BJ (cell line): ENCODE results near the gene PAX9. TPM values are rescaled to one million over a fixed set of nuclear protein-coding genes. Genes with fewer than 3 reads are reported as not detected.
A peak's percentile ranks its signal among the peaks of the same experiment; 100 is the strongest.

Experiments
- CTCF ChIA-PET: fragments of 350-600 bp; formaldehyde crosslinking; extraction: SDS; loops from one replicate; lab custom pipeline; 2021; ENCODE audit warnings: antibody characterized with exemption, inconsistent platforms; lab: Yijun Ruan, JAX
- POLR2A ChIA-PET: fragments of 300-600 bp; sonication (Branson Sonifier 250); formaldehyde crosslinking; extraction: SDS; loops from one replicate; lab custom pipeline; 2021; ENCODE audit warnings: antibody characterized with exemption; lab: Charles Lee
- DNase-seq: peaks from one replicate; pipeline ENCODE4 v3.0.0-alpha.2; 2011; ENCODE audit warnings: low read depth
- H3K27me3 ChIP-seq: 2 replicates; pipeline ENCODE4 v1.6.0; 2011; ENCODE audit warnings: low read length; ENCODE audit not compliant: control insufficient read depth, insufficient read depth
- H3K36me3 ChIP-seq: 2 replicates; pipeline ENCODE4 v1.5.1; 2011; ENCODE audit warnings: low read length; ENCODE audit not compliant: control insufficient read depth, insufficient read depth
- H3K4me3 ChIP-seq: 2 replicates; pipeline ENCODE4 v1.5.1; 2011; ENCODE audit warnings: low read depth, mild to moderate bottlenecking, control low read depth, low read length
- CTCF ChIP-seq: IDR thresholded peaks from 2 replicates; pipeline ENCODE4 v1.5.1; 2011; ENCODE audit warnings: low read depth, mild to moderate bottlenecking, control low read depth, inconsistent platforms, low read length, moderate library complexity; ENCODE audit not compliant: insufficient read depth
- polyA plus RNA-seq: library from polyadenylated mRNA; depleted of rRNA; stranded (reverse); fragments of >200 nt; gene quantifications from 2 replicates; pipeline ENCODE4 v1.2.3, GENCODE V29; 2011

PAX9 gene
- polyA plus RNA-seq, 1 experiment, result not detected

- ChIA-PET CTCF (interaction anchor here (0.6 to 1.5 kb wide), 5 partner anchors 11 to 501 kb away, joined by 3 to 4 read pairs (median 3); no protein-coding TSS in a partner anchor), POLR2A (no interaction called here)
- H3K4me3 ChIP-seq, result no peak overlapping the region
- no peaks in the 10 kb centered on the region for H3K36me3 ChIP-seq
- peaks cover 62% of the 10 kb centered on the region for H3K27me3 ChIP-seq
- TF ChIP-seq CTCF, result peak; percentile 39
- DNase-seq, result no peak
Measured at GRCh38 chr14:36655963-36656686, 5.5 kb upstream of the PAX9 start.

DNA sequence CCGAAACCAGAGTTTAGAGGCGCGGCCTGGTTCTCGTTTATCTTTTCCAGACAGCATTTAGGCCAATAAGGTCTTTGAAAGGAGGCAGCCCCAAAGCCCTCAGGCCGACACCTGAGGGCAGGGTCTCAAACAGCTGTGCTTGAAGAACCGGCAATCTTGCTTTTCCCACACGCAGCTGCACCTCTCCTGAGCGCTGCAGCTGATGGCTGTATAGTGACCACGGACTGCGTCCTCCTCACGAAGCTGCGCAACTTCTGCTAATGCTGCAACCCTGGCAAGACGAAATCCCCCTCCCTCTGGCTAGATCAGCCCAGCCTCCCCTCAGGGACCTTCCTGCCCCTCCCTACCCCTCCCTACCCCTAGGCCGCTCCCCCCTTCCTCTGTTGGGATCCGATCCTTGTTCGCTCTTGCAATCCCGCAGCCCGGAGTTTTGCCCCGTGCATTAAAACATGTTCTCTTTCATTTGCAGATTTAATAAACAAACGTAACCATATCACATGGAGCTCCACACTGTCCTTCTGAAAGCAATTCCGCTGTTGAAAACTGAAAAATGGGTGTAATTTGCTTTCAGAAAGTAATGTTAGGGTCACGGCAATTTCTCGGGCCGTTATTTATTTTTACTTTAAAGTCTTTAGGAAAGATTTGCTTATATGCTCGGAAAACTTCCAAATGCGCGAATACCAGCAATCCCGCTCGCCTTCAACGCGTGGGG, 4.8 kb upstream of the PAX9 start:
- TF ChIP-seq CTCF, result no peak
- POLR2A ChIA-PET, result no interaction called here
- DNase-seq, result no peak
- CTCF ChIA-PET, result interaction anchor here (0.6 to 1.5 kb wide), 7 partner anchors 8 to 501 kb away, joined by 3 to 4 read pairs (median 3); no protein-coding TSS in a partner anchor
- H3K36me3 ChIP-seq, result no peaks in the 10 kb centered on the region
- H3K27me3 ChIP-seq, result peaks cover 68% of the 10 kb centered on the region
- H3K4me3 ChIP-seq, result no peak overlapping the region

- peaks cover 73% of the 10 kb centered on the region for H3K27me3 ChIP-seq
- no peak for TF ChIP-seq CTCF
- ChIA-PET POLR2A (no interaction called here), CTCF (interaction anchor here (1.0 to 1.5 kb wide), 3 partner anchors 9 to 285 kb away, joined by 3 to 4 read pairs (median 3); no protein-coding TSS in a partner anchor)
- no peaks in the 10 kb centered on the region for H3K36me3 ChIP-seq
- H3K4me3 ChIP-seq, result no peak overlapping the region; the same call in 1 of the 2 replicates
- no peak for DNase-seq
Measured at GRCh38 chr14:36657399-36658122, 4.1 kb upstream of the PAX9 start.

GRCh38 chr14:36658123-36659009, 3.3 kb upstream of the PAX9 start:
- POLR2A ChIA-PET, result interaction anchor here (0.6 kb wide), 1 partner anchor 29 kb away, joined by 4 read pairs; no protein-coding TSS in a partner anchor
- CTCF ChIA-PET, result interaction anchor here (1.0 to 1.5 kb wide), 2 partner anchors 10 to 284 kb away, joined by 3 to 4 read pairs; no protein-coding TSS in a partner anchor
- Histone ChIP-seq H3K27me3 (peaks cover 81% of the 10 kb centered on the region), H3K36me3 (no peaks in the 10 kb centered on the region), H3K4me3 (no peak overlapping the region)
- no peak for TF ChIP-seq CTCF
- no peak for DNase-seq
